ENCODE measurements around the gene CARM1.

GRCh38 chr19:10861103-10861651, 10.2 kb upstream of the CARM1 start:
- no peak for TF ChIP-seq CTCF (IDR thresholded peaks at IDR 0.05)
- TF ChIP-seq POLR2A (IDR thresholded peaks at IDR 0.05), result no peak
